ENCODE data around the gene SCFD2.
"Not testable (repeated sequence)": the region's sequence is repeated elsewhere in the genome, so short reads cannot be mapped to it uniquely, and the experiment has no call there.

Gene SCFD2

DNA sequence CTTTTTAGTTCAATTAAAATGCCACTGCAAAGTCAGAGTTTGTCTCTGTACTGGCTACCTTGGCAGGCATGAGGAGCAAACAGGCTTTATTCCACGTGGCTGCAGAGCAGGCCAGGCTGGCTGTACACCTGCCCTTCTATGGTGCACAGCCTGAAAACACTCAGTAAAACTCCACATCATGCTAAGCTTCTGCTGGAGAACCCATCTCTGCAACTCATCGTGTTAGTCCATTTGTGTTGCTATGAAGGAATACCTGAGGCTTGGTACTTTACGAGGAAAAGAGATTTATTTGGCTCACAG, 214.4 kb downstream of the SCFD2 start:
- DNase-seq (ENCODE audit: low read depth) = no peak

GRCh38 chr4:53150631-53151488, 215.0 kb downstream of the SCFD2 start:
- DNase-seq (ENCODE audit: low read depth) = no peak
- no peak overlapping the region for H3K4me3 ChIP-seq (ENCODE audit: control insufficient read depth, low read depth, low read length)

More for the DNA sequence above, 214.4 kb downstream of the SCFD2 start:
- TF ChIP-seq, protein P1, sequence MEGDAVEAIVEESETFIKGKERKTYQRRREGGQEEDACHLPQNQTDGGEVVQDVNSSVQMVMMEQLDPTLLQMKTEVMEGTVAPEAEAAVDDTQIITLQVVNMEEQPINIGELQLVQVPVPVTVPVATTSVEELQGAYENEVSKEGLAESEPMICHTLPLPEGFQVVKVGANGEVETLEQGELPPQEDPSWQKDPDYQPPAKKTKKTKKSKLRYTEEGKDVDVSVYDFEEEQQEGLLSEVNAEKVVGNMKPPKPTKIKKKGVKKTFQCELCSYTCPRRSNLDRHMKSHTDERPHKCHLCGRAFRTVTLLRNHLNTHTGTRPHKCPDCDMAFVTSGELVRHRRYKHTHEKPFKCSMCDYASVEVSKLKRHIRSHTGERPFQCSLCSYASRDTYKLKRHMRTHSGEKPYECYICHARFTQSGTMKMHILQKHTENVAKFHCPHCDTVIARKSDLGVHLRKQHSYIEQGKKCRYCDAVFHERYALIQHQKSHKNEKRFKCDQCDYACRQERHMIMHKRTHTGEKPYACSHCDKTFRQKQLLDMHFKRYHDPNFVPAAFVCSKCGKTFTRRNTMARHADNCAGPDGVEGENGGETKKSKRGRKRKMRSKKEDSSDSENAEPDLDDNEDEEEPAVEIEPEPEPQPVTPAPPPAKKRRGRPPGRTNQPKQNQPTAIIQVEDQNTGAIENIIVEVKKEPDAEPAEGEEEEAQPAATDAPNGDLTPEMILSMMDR (IDR thresholded peaks at IDR 0.05; ENCODE audit: control insufficient read depth, insufficient read depth, low read depth, low read length, missing control alignments) = no peak
- H3K4me3 ChIP-seq (ENCODE audit: control insufficient read depth, low read depth, low read length) = no peak overlapping the region

DNA sequence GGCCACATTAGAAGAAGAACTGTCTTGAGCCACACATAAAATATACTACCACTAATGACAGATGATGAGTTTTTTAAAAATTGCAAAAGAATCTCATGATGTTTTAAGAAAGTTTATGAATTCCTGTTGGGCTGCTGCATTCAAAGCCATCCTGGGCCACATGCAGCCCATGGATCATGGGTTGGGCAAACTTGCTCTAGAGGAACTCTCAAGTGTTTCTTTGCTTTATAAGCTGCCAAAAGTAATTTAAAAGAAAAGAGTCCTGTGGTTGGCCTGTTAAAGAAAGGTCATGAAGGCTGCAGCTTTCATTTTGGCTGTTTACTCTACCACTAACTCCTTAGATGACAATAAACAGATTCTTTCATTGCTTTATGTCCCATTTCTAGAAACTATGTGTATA, 218.2 kb downstream of the SCFD2 start:
- DNase-seq (ENCODE audit: low read depth) = no peak
- TF ChIP-seq, protein P1 (IDR thresholded peaks at IDR 0.05; ENCODE audit: control insufficient read depth, insufficient read depth, low read depth, low read length, missing control alignments) = no peak

More at GRCh38 chr4:53150631-53151488, 215.0 kb downstream of the SCFD2 start:
- TF ChIP-seq, protein P1 (IDR thresholded peaks at IDR 0.05; ENCODE audit: control insufficient read depth, insufficient read depth, low read depth, low read length, missing control alignments) = no peak

GRCh38 chr4:53147197-53147596, 218.7 kb downstream of the SCFD2 start:
- TF ChIP-seq, protein P1 (IDR thresholded peaks at IDR 0.05; ENCODE audit: control insufficient read depth, insufficient read depth, low read depth, low read length, missing control alignments) = no peak
- no peak overlapping the region for H3K4me3 ChIP-seq (ENCODE audit: control insufficient read depth, low read depth, low read length)
- no peak for DNase-seq (ENCODE audit: low read depth)

More for the DNA sequence above, 218.2 kb downstream of the SCFD2 start:
- no peak overlapping the region for H3K4me3 ChIP-seq (ENCODE audit: control insufficient read depth, low read depth, low read length)

- no peak overlapping the region for H3K4me3 ChIP-seq (ENCODE audit: control insufficient read depth, low read depth, low read length)
- TF ChIP-seq, protein P1 (IDR thresholded peaks at IDR 0.05; ENCODE audit: control insufficient read depth, insufficient read depth, low read depth, low read length, missing control alignments) = no peak
- no peak for DNase-seq (ENCODE audit: low read depth)
Measured at GRCh38 chr4:53141308-53141707, 224.6 kb downstream of the SCFD2 start.

DNA sequence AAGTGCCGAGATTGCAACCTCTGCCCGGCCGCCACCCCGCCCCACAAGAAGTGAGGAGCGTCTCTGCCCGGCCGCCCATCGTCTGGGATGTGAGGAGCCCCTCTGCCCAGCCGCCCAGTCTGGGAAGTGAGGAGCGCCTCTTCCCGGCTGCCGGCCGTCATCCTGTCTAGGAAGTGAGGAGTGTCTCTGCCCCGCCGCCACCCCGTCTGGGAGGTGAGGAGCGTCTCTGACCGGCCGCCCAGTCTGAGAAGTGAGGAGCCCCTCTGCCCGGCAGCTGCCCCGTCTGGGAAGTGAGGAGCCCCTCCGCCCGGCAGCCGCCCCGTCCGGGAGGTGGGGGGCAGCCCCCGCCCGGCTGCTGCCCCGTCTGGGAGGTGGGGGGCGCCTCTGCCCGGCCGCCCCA, 226.6 kb downstream of the SCFD2 start:
- not testable (repeated sequence) for H3K4me3 ChIP-seq (ENCODE audit: control insufficient read depth, low read depth, low read length); DNase-seq (ENCODE audit: low read depth)

DNA sequence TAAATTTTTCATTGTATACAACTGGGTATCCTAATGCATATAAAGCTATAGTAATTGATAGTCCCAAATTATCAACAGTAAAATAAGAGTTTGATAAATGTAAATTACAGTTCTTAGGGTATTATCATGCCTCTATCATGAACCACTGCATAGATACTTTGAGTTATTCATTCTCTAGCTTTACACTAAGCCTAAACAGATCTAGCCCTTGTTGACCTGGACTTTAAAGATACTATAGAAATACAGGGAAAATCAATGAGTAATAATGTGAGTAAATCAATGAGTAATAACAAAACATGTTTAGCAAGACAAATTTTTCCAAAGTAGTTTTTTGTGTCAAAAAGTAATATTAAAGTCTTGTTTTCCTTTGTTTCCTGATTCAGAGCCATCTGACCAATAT, 228.4 kb downstream of the SCFD2 start:
- no peak overlapping the region for H3K4me3 ChIP-seq (ENCODE audit: control insufficient read depth, low read depth, low read length)
- DNase-seq (ENCODE audit: low read depth) = no peak
- TF ChIP-seq, protein P1 (IDR thresholded peaks at IDR 0.05; ENCODE audit: control insufficient read depth, insufficient read depth, low read depth, low read length, missing control alignments) = no peak
